Measurements from ENCODE around the gene GYG2.

Gene GYG2

DNA sequence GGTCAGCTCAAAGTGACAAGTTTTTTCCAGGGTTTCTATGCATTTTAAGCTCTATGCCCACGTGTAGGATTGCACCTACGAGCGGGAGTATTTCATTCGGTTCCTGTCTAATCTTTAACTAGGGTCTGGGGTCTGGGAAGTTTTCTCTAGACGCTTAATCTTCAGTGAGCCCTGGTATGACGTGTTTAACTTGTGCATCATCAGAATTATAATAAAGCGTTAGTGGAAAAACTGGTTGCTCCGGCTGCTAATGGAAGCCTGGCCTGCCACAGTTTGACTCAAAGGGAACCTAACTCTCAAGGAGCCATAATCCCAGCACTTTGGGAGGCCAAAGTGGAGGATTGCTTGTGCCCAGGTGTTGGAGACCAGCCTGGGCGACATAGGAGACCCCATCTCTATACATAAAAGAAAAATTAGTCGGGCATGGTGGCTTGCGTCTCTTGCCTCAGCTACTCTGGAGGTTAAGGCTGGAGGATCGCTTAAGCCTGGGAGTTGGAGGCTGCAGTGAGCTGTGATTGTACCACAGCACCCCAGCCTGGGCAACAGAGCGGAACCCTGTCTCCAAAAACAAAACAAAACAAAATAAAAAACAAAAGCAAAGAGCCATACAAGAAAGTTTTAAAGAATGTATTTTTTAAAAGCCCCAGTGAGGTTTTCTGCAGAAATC lies 70.2 kb downstream of the GYG2 start:
- Histone ChIP-seq H2AFZ (ENCODE audit: low read length) (no peak overlapping the region), H3K4me2 (ENCODE audit: low read length) (no peak overlapping the region), H4K20me1 (ENCODE audit: insufficient read depth, low read length) (no peaks in the 10 kb centered on the region), H3K27ac (ENCODE audit: low read depth, low read length, poor library complexity, severe bottlenecking) (no peak overlapping the region), H3K9me2 (ENCODE audit: low read depth, low read length) (no peaks in the 10 kb centered on the region), H3F3A (ENCODE audit: insufficient read depth, low read length) (no peaks in the 10 kb centered on the region), H3K36me3 (ENCODE audit: insufficient read depth, low read length) (no peaks in the 10 kb centered on the region), H3K4me3 (ENCODE audit: low read depth, low read length, poor library complexity, severe bottlenecking) (no peak overlapping the region), H3K9ac (ENCODE audit: low read length) (no peak overlapping the region), H3K9me3 (ENCODE audit: low read length) (no peaks in the 10 kb centered on the region), H3K4me1 (ENCODE audit: insufficient read depth, low read length, severe bottlenecking) (no peaks in the 10 kb centered on the region), H3K27me3 (ENCODE audit: insufficient read depth, low read length) (no peaks in the 10 kb centered on the region), H3K79me2 (ENCODE audit: insufficient read depth, low read length) (no peaks in the 10 kb centered on the region)
- TF ChIP-seq EZH2 (IDR thresholded peaks at IDR 0.05; ENCODE audit: borderline replicate concordance, low read length) (no peak), CTCF (IDR thresholded peaks at IDR 0.05; ENCODE audit: low read length) (no peak)

DNA sequence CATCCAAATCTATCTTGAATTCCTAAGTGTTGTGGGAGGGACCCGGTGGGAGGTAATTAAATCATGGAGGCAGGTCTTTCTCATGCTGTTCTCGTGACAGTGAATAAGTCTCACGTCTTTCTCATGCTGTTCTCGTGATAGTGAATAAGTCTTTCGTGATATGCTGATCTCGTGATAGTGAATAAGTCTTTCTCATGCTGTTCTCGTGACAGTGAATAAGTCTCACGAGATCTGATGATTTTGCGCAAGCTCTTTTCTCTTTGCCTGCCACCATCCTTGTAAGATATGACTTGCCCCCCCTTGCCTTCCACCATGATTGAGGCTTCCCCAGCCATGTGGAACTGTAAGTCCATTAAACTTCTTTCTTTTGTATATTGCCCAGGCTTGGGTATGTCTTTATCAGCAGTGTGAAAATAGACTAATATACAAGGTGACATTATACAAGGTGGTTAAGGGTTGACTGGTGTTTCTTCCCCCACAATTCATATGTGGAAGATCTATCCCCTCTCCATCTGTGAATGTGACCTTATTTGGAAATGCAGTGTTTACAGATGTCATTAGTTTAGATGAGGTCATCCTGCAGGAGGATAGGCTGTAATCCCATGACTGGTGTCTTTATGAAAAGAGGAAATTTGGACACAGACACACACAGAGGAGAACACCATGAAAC lies 72.8 kb downstream of the GYG2 start:
- H3K9ac ChIP-seq (ENCODE audit: low read length) = no peak overlapping the region
- TF ChIP-seq CTCF (IDR thresholded peaks at IDR 0.05; ENCODE audit: low read length) (no peak), EZH2 (IDR thresholded peaks at IDR 0.05; ENCODE audit: borderline replicate concordance, low read length) (no peak)
- H3K27ac ChIP-seq (ENCODE audit: low read depth, low read length, poor library complexity, severe bottlenecking) = no peak overlapping the region

GRCh38 chrX:2902841-2903240 lies 74.1 kb downstream of the GYG2 start:
- Histone ChIP-seq H3K4me1 (ENCODE audit: insufficient read depth, low read length, severe bottlenecking) (no peaks in the 10 kb centered on the region), H4K20me1 (ENCODE audit: insufficient read depth, low read length) (no peaks in the 10 kb centered on the region), H2AFZ (ENCODE audit: low read length) (no peak overlapping the region), H3K9ac (ENCODE audit: low read length) (no peak overlapping the region), H3K9me3 (ENCODE audit: low read length) (no peaks in the 10 kb centered on the region), H3K4me2 (ENCODE audit: low read length) (no peak overlapping the region), H3F3A (ENCODE audit: insufficient read depth, low read length) (no peaks in the 10 kb centered on the region), H3K27ac (ENCODE audit: low read depth, low read length, poor library complexity, severe bottlenecking) (no peak overlapping the region), H3K9me2 (ENCODE audit: low read depth, low read length) (no peaks in the 10 kb centered on the region), H3K4me3 (ENCODE audit: low read depth, low read length, poor library complexity, severe bottlenecking) (no peak overlapping the region), H3K27me3 (ENCODE audit: insufficient read depth, low read length) (no peaks in the 10 kb centered on the region), H3K79me2 (ENCODE audit: insufficient read depth, low read length) (no peaks in the 10 kb centered on the region), H3K36me3 (ENCODE audit: insufficient read depth, low read length) (no peaks in the 10 kb centered on the region)
- no peak for TF ChIP-seq EZH2 (IDR thresholded peaks at IDR 0.05; ENCODE audit: borderline replicate concordance, low read length)
- TF ChIP-seq CTCF (IDR thresholded peaks at IDR 0.05; ENCODE audit: low read length) = no peak

More for the DNA sequence above, 72.8 kb downstream of the GYG2 start:
- no peaks in the 10 kb centered on the region for H3F3A ChIP-seq (ENCODE audit: insufficient read depth, low read length)
- no peaks in the 10 kb centered on the region for H4K20me1 ChIP-seq (ENCODE audit: insufficient read depth, low read length)
- H3K4me2 ChIP-seq (ENCODE audit: low read length) = no peak overlapping the region
- no peaks in the 10 kb centered on the region for H3K4me1 ChIP-seq (ENCODE audit: insufficient read depth, low read length, severe bottlenecking)
- no peak overlapping the region for H2AFZ ChIP-seq (ENCODE audit: low read length)
- H3K79me2 ChIP-seq (ENCODE audit: insufficient read depth, low read length) = no peaks in the 10 kb centered on the region
- H3K4me3 ChIP-seq (ENCODE audit: low read depth, low read length, poor library complexity, severe bottlenecking) = no peak overlapping the region
- H3K27me3 ChIP-seq (ENCODE audit: insufficient read depth, low read length) = no peaks in the 10 kb centered on the region
- no peaks in the 10 kb centered on the region for H3K36me3 ChIP-seq (ENCODE audit: insufficient read depth, low read length)
- H3K9me3 ChIP-seq (ENCODE audit: low read length) = no peaks in the 10 kb centered on the region
- H3K9me2 ChIP-seq (ENCODE audit: low read depth, low read length) = no peaks in the 10 kb centered on the region

All from OCI-LY1 (cell line).